HG03196 (cell line): ENCODE data around the gene KIF4B.
"Not testable (repeated sequence)": the region's sequence is repeated elsewhere in the genome, so short reads cannot be mapped to it uniquely, and the experiment has no call there.

Experiments used
- ATAC-seq: cut with Tn5 transposase; IDR thresholded peaks from one replicate; pipeline ENCODE4 v1.9.1; 2021; ENCODE audit not compliant: unreplicated experiment

Gene KIF4B

GRCh38 chr5:155013526-155013925 is at the start of gene KIF4B:
TSS of gene KIF4B (plus strand) at chr5:155013755. CDS start at chr5:155013860, 105 bp downstream.
- ATAC-seq: no peak

GRCh38 chr5:154966081-154966841 is 47.3 kb upstream of the KIF4B start:
- no peak for ATAC-seq

- no peak for ATAC-seq
Measured at GRCh38 chr5:154966874-154967273, 46.7 kb upstream of the KIF4B start.

GRCh38 chr5:154967421-154968024 is 46.0 kb upstream of the KIF4B start:
- ATAC-seq: no peak

- ATAC-seq: no peak
Measured at GRCh38 chr5:154968953-154969352, 44.6 kb upstream of the KIF4B start.

GRCh38 chr5:154970759-154971158 is 42.8 kb upstream of the KIF4B start:
- ATAC-seq: no peak

GRCh38 chr5:154971501-154971900 is 42.1 kb upstream of the KIF4B start:
- ATAC-seq: no peak

GRCh38 chr5:154972476-154973080 is 41.0 kb upstream of the KIF4B start:
- ATAC-seq: no peak

GRCh38 chr5:154976082-154976481 is 37.5 kb upstream of the KIF4B start:
- not testable (repeated sequence) for ATAC-seq

GRCh38 chr5:154977409-154977808 is 36.1 kb upstream of the KIF4B start:
- no peak for ATAC-seq

- not testable (repeated sequence) for ATAC-seq
Measured at GRCh38 chr5:154978294-154978693, 35.3 kb upstream of the KIF4B start.

GRCh38 chr5:154984946-154985516 is 28.5 kb upstream of the KIF4B start:
- ATAC-seq: no peak

GRCh38 chr5:154986151-154986550 is 27.4 kb upstream of the KIF4B start:
- no peak for ATAC-seq

GRCh38 chr5:154989626-154990025 is 23.9 kb upstream of the KIF4B start:
- no peak for ATAC-seq

GRCh38 chr5:154993461-154993860 is 20.1 kb upstream of the KIF4B start:
- ATAC-seq: no peak

GRCh38 chr5:154995679-154996078 is 17.9 kb upstream of the KIF4B start:
- ATAC-seq: no peak

- ATAC-seq: no peak
Measured at GRCh38 chr5:154997746-154998145, 15.8 kb upstream of the KIF4B start.

GRCh38 chr5:154999865-155000264 is 13.7 kb upstream of the KIF4B start:
- no peak for ATAC-seq

GRCh38 chr5:155001523-155001922 is 12.0 kb upstream of the KIF4B start:
- no peak for ATAC-seq

- not testable (repeated sequence) for ATAC-seq
Measured at GRCh38 chr5:155002722-155003121, 10.8 kb upstream of the KIF4B start.

GRCh38 chr5:155004138-155004744 is 9.3 kb upstream of the KIF4B start:
- no peak for ATAC-seq
